Posterior cingulate gyrus (tissue), 11 donors: ENCODE data around the gene FAM229B.

Experiments
- DNase-seq, 10 donors: peaks; one replicate each; pipeline versions ENCODE4 v3.0.0 to v3.0.0-alpha.2; 2020 to 2021; ENCODE audit warnings: mixed read lengths in 3 of 10
- intact Hi-C: fragments of 100-400 bp; cut with DNase I; formaldehyde crosslinking; loops from one replicate; pipeline ENCODE4 v1.15.1; 2023

Gene FAM229B

DNA sequence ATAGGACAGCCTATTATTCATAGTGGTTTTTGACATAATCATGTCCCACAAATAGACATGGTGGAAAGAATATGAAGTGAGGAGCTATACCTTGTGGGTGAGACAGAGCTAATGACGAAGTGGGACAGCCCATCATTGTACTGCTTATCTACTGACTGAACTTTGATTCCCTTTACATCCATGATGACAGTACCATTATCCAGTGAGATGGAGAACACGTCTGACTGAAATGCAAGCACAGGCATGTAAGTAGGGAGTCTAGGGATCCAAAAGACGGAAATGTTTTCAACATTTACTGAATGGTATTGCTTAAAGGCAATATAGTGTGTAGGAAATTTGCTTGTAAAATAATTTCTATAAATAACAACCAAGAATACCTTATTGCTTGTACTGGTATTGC is 43.5 kb downstream of the FAM229B start:
- intact Hi-C loops: no loop called here
- no peak for DNase-seq

DNA sequence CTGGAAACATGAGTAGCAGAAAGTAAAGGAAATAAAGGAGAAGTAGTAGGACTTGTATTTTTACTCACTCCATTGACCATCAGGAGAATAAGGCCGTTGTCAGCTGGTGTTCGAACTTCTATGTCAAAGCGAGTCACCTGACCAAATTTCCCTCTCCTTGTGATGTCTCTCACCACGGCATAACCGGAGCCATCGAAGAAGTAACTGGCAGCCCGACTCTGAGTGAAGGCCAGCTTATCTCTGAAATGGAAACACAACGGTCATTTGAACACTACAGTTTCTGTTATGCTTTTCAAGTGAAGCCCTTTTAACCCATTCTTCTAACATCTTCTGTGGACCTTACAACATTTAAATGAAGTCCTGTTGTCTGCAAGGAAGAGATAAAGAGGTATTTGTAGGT is 51.7 kb downstream of the FAM229B start:
- DNase-seq: no peak
- intact Hi-C loops: no loop called here

DNA sequence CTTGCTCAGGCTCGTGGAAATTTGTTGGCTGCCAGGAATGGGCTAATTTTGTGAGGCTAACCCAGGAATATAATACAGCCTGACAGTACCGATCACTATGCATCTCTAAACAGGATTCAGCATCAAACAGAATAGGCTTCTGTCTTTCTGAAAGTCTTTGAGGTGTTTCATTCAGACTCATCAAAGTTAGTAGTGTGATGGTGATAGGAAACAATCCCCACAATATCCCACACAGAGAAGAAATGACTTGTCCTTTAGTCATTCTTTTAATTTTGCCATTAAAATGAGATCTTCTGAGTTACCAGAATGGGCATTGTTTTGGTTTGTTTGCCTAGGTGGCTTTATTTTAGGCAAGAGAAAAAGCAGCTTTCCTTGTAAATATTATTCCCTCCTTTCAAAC is 54.3 kb downstream of the FAM229B start:
- intact Hi-C loops: no loop called here
- no peak for DNase-seq

DNA sequence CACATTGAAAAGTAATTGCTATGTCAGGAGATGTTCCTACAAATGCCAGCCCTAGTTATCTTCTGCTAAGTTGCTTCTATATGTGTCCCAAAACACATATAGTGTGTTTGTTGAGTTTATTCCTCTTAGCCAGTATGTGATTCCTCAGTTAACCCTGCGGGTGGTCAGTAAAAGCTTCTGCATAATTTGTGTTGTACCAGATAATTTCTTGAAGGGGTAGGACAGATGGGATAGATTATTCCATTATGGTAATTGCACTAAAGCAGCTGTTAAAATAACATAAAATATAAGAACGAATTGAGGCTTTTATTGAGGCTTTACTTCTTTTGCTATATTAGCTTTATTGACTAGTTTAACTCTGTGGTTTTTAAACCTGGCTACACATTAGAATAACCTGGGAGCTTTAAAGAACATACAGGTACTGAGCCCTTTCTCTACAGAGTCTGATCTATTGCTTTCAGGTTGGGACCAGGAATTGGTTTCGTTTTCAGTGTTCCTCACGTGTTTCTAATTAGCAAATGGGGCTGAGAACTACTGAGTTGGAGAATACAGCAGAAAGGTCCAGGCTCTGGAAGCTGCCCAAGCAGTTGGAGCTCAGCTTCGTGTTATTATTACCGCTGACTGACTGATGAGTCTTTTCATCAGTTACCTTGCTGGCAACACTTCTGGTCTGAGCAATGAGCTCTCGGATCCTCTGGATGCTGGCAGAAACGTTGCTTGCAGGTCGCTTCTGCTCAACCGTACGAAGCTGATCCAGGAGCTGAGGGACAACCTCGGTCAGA is 56.9 kb downstream of the FAM229B start:
- DNase-seq: no peak
- intact Hi-C loops: no loop called here

DNA sequence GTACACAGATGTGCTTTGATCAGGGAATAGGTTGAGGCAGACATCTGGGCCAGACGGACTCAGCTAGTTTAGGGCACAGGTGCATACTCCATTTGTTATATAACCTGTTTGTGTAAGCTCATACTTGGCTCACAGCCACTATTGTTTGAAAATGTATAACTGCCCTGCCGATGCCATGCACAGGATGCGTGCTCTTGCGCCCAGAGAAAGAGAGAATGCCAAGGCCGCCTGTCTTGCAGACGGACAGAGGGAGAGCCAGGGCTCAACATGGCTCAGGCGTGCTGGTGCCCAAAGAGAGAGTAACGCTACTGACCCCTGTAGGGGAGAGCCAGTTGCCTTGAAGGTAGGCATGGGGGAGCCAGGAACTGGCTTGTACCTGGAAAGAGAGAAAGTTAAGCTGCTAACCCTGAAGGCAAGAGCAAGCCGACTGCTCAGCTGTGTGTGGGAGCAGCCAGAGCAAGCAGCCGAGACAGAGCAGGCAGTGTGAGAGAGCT is 57.7 kb downstream of the FAM229B start:
- intact Hi-C loops: no loop called here
- no peak for DNase-seq

DNA sequence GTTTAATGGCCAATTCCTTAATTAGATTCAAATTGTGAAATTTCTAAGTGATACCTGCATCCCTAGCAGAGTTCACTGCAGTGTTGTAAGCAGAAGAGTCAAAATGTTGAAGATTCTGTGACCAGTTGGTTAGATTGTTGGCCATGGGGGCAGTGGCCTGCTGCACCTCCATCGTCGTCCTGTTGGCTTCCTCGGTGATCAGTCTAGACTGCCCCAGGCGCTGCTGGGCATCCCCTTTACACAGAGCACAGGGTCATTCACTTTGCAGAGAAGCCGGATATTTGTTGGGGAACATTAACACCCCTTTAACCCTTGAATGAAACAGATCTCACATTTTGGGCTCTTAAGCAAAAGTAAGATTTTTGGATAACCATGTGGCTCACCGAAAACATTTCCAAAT is 60.7 kb downstream of the FAM229B start:
- DNase-seq: no peak
- intact Hi-C loops: no loop called here

DNA sequence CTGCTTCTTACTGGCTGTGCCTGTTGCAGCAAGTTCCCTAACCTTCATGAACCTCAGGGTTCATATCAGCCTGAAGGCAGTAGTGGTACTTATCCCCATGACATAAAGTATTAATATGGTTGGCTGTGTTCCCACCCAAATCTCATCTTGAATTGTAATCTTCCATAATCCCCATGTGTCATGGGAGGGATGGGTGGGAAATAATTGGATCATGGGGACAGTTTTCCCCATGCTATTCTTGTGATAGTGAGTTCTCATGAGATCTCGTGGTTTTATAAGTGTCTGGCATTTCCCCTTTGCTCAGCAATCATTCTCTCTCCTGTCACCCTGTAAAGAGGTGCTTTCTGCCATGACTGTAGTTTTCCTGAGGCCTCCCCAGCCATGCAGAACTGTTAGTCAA is 61.8 kb downstream of the FAM229B start:
- intact Hi-C loops: no loop called here
- no peak for DNase-seq

DNA sequence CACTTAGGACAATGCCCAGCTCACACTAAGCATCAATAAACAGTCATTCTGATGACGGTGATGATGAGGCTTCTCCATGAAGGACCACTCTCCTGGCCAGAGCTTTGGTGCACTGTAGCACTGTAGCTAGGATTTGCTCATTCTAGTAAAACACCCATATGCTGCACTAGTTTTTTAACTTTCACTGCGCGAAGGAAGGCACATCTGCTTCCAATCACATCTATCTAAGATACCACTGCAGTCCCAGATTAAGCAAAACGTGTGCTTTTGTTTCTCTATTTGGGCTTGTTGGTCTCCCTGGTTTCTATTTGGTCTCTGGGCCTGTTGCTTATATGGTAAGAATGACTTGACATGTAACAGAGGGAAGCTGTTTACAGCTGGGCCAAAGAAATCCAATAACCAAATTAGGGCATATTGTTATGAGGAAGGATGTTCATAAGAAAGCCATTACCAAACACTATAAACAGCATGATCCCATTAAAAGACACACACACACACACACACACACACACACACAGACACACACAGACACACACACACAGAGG is 62.4 kb downstream of the FAM229B start:
- DNase-seq: no peak
- intact Hi-C loops: no loop called here

DNA sequence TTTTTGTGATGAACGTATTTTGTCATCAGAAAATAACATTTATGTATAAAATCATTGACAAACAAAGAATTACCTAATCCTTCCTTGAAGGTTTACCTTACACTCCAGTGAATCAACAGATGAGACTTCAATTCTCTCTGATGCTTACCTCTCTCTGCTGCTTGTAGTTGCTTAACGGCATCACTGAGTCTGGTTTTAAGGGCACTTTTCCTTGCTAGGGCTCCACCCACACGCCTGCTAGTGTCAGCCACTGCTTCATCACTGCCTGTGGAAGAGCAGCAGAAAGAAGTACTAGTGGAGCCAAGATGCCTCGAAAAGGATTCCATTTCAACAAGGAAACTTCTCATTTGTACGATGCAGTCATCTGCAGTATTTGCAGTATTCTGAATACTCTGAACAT is 63.0 kb downstream of the FAM229B start:
- no peak for DNase-seq
- intact Hi-C loops: no loop called here
